Liver (tissue), 9 donors: ENCODE measurements around the gene RPSA. TPM values are rescaled to one million over a fixed set of nuclear protein-coding genes. Genes with fewer than 3 reads are reported as not detected.
"Not testable (repeated sequence)": the region's sequence is repeated elsewhere in the genome, so short reads cannot be mapped to it uniquely, and the experiment has no call there.

Experiments
- DNase-seq: peaks from one replicate; pipeline ENCODE4 v3.0.0-alpha.2; 2017; ENCODE audit warnings: low spot score
- H3K27ac ChIP-seq, 2 donors: one replicate each; pipeline ENCODE4 v1.7.0; 2013; ENCODE audit warnings: inconsistent platforms in 2 of 2, low read length in 2 of 2, control low read depth in 1 of 2, low read depth in 1 of 2, mild to moderate bottlenecking in 1 of 2
- H3K27me3 ChIP-seq, 4 donors: one replicate each; pipeline versions ENCODE4 v1.6.1 to v1.7.0; 2013; ENCODE audit warnings: low read length in 3 of 4, inconsistent platforms in 1 of 4, mild to moderate bottlenecking in 1 of 4, moderate library complexity in 1 of 4; ENCODE audit not compliant: control insufficient read depth in 4 of 4, insufficient read depth in 4 of 4
- H3K36me3 ChIP-seq, 4 donors: one replicate each; pipeline versions ENCODE4 v1.6.1 to v1.7.0; 2013; ENCODE audit warnings: low read length in 3 of 4, mild to moderate bottlenecking in 3 of 4, low read depth in 1 of 4, moderate library complexity in 1 of 4; ENCODE audit not compliant: control insufficient read depth in 4 of 4, insufficient read depth in 3 of 4
- H3K4me1 ChIP-seq, 4 donors: one replicate each; pipeline versions ENCODE4 v1.6.1 to v1.7.0; 2013; ENCODE audit warnings: low read length in 3 of 4, mild to moderate bottlenecking in 3 of 4, moderate library complexity in 1 of 4; ENCODE audit not compliant: control insufficient read depth in 4 of 4, insufficient read depth in 4 of 4
- H3K4me3 ChIP-seq, 3 donors: one replicate each; pipeline versions ENCODE4 v1.6.1 to v1.7.0; 2013; ENCODE audit warnings: low read length in 3 of 3, control low read depth in 1 of 3, low read depth in 1 of 3, mild to moderate bottlenecking in 1 of 3
- H3K9ac ChIP-seq, 2 donors: one replicate each; pipeline ENCODE4 v1.7.0; 2013; ENCODE audit warnings: low read length in 2 of 2, mild to moderate bottlenecking in 2 of 2, moderate library complexity in 2 of 2, control low read depth in 1 of 2, low read depth in 1 of 2
- H3K9me3 ChIP-seq, 4 donors: one replicate each; pipeline versions ENCODE4 v1.6.1 to v1.7.0; 2013; ENCODE audit warnings: low read length in 3 of 4; ENCODE audit not compliant: control insufficient read depth in 4 of 4
- ATF3 ChIP-seq: IDR thresholded peaks from 2 replicates; pipeline ENCODE4 v1.6.1; 2016; ENCODE audit warnings: antibody characterized with exemption
- HNF4A ChIP-seq, 2 donors: conservative IDR thresholded peaks; 2 replicates each; pipeline ENCODE4 v1.6.1; 2016; ENCODE audit warnings: antibody characterized with exemption in 2 of 2, mild to moderate bottlenecking in 2 of 2
- JUND ChIP-seq, 2 donors: IDR thresholded peaks; 2 replicates each; pipeline ENCODE4 v1.6.1; 2016; ENCODE audit warnings: antibody characterized with exemption in 2 of 2
- RAD21 ChIP-seq, 2 donors: IDR thresholded peaks; 2 replicates each; pipeline ENCODE4 v1.6.1; 2016; ENCODE audit warnings: antibody characterized with exemption in 2 of 2, mild to moderate bottlenecking in 2 of 2
- TAF1 ChIP-seq: conservative IDR thresholded peaks from 2 replicates; pipeline ENCODE4 v1.6.1; 2016; ENCODE audit warnings: antibody characterized with exemption, mild to moderate bottlenecking
- ZBTB33 ChIP-seq: IDR thresholded peaks from 2 replicates; pipeline ENCODE4 v1.6.1; 2016; ENCODE audit warnings: antibody characterized with exemption
- WGBS: extraction: QIAGEN DNeasy Blood & Tissue Kit; methylation state at CpG from one replicate; pipeline ENCODE4 v1.1.7; 2013; 5-methylcytosine and 5-hydroxymethylcytosine counted together
- polyA plus RNA-seq, 2 donors: library from polyadenylated mRNA; stranded (reverse) in 1 of 2; unstranded in 1 of 2; fragments of 200-250 nt in 1 of 2; fragments of >200 nt in 1 of 2; fragmentation: Nextera tagmentation in 1 of 2; extraction: Ambion mirVana in 1 of 2; gene quantifications; one replicate each; pipeline versions ENCODE4 v1.2.1 to v1.2.3, GENCODE V29; 2013 to 2015
- total RNA-seq, 2 donors: library from RNA; depleted of rRNA; stranded (reverse); fragments of >200 nt; gene quantifications; one replicate each; pipeline ENCODE4 v1.2.3, GENCODE V29; 2014
- TF ChIP-seq, protein P1 (sequence below): fragments of 150-350 bp; IDR thresholded peaks from 2 replicates; pipeline ENCODE4 v1.5.1; 2017; ENCODE audit warnings: improper control_type of control experiment, low read depth, low read length; ENCODE audit not compliant: missing input control
- donor health status: healthy.
- donor health status: healthy.
- donor health status: healthy.
- donor health status: healthy.
- donor health status: healthy.

Gene RPSA
- total and polyA plus RNA-seq, 4 donors, result 200 to 796 (median 443) TPM

DNA sequence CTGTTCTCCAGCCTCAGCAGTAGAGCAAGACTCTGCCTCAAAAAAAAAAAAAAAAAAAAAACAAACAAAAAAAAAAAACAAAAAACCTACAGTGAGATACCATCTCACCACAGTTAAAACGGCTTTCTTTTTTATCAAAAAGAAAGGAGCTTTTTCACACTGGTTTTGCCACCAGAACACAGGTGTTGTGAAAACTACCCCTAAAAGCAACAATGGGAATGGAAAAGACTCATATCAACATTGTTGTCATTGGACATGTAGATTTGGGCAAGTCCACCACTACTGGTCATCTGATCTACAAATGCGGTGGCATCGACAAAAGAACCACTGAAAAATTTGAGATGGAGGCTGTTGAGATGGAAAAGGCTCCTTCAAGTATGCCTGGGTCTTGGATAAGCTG, 48.2 kb upstream of the RPSA start:
- DNase-seq, result no peak
- WGBS, result 84% methylated on average over 3 of the region's 3 CpGs
- H3K9me3 ChIP-seq, result no peaks in the 10 kb centered on the region
- H3K27ac ChIP-seq, result no peak overlapping the region
- no peaks in the 10 kb centered on the region for H3K36me3 ChIP-seq
- no peak overlapping the region for H3K4me3 ChIP-seq
- H3K27me3 ChIP-seq, result no peaks in the 10 kb centered on the region
- peaks cover 0 to 2% (median 0%) of the 10 kb centered on the region in 4 donors for H3K4me1 ChIP-seq
- no peak for TF ChIP-seq TAF1
- no peak overlapping the region for H3K9ac ChIP-seq

- WGBS, result 81% methylated on average over 8 of the region's 8 CpGs
- TF ChIP-seq RAD21 (IDR thresholded peaks at IDR 0.05), result no peak
- TF ChIP-seq ATF3, result no peak
- H3K27ac ChIP-seq, result no peak overlapping the region
- no peaks in the 10 kb centered on the region for H3K27me3 ChIP-seq
- H3K4me1 ChIP-seq, result peaks cover 0 to 2% (median 0%) of the 10 kb centered on the region in 4 donors
- no peak overlapping the region for H3K9ac ChIP-seq
- no peaks in the 10 kb centered on the region for H3K9me3 ChIP-seq
- no peaks in the 10 kb centered on the region for H3K36me3 ChIP-seq
- DNase-seq, result no peak
- H3K4me3 ChIP-seq, result no peak overlapping the region
Observed at GRCh38 chr3:39361252-39361927, 45.1 kb upstream of the RPSA start.

- no peaks in the 10 kb centered on the region for H3K36me3 ChIP-seq
- DNase-seq, result no peak
- H3K27me3 ChIP-seq, result no peaks in the 10 kb centered on the region
- WGBS, result 76% methylated on average over 3 of the region's 3 CpGs
- H3K4me3 ChIP-seq, result no peak overlapping the region
- no peaks in the 10 kb centered on the region for H3K9me3 ChIP-seq
- no peak overlapping the region for H3K27ac ChIP-seq
- TF ChIP-seq JUND (IDR thresholded peaks at IDR 0.05), result no peak
- TF ChIP-seq HNF4A (conservative IDR thresholded peaks at IDR 0.05), result no peak
- TF ChIP-seq ZBTB33, result no peak
- no peak for TF ChIP-seq RAD21 (IDR thresholded peaks at IDR 0.05)
- no peak overlapping the region for H3K9ac ChIP-seq
- H3K4me1 ChIP-seq, result peaks cover 0 to 2% (median 0%) of the 10 kb centered on the region in 4 donors
Observed at GRCh38 chr3:39362192-39362591, 44.3 kb upstream of the RPSA start.

GRCh38 chr3:39362812-39363211, 43.7 kb upstream of the RPSA start:
- H3K36me3 ChIP-seq, result no peaks in the 10 kb centered on the region
- no peaks in the 10 kb centered on the region for H3K27me3 ChIP-seq
- TF ChIP-seq, protein P1, sequence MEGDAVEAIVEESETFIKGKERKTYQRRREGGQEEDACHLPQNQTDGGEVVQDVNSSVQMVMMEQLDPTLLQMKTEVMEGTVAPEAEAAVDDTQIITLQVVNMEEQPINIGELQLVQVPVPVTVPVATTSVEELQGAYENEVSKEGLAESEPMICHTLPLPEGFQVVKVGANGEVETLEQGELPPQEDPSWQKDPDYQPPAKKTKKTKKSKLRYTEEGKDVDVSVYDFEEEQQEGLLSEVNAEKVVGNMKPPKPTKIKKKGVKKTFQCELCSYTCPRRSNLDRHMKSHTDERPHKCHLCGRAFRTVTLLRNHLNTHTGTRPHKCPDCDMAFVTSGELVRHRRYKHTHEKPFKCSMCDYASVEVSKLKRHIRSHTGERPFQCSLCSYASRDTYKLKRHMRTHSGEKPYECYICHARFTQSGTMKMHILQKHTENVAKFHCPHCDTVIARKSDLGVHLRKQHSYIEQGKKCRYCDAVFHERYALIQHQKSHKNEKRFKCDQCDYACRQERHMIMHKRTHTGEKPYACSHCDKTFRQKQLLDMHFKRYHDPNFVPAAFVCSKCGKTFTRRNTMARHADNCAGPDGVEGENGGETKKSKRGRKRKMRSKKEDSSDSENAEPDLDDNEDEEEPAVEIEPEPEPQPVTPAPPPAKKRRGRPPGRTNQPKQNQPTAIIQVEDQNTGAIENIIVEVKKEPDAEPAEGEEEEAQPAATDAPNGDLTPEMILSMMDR, result no peak
- peaks cover 0 to 2% (median 0%) of the 10 kb centered on the region in 4 donors for H3K4me1 ChIP-seq
- no peak overlapping the region for H3K4me3 ChIP-seq
- no peak overlapping the region for H3K27ac ChIP-seq
- H3K9ac ChIP-seq, result no peak overlapping the region
- no peaks in the 10 kb centered on the region for H3K9me3 ChIP-seq
- no peak for DNase-seq
- 61% methylated on average over 2 of the region's 2 CpGs for WGBS

- H3K36me3 ChIP-seq, H3K4me3 ChIP-seq, H3K27me3 ChIP-seq, H3K4me1 ChIP-seq, DNase-seq, H3K27ac ChIP-seq, H3K9ac ChIP-seq, H3K9me3 ChIP-seq: not testable (repeated sequence)
- WGBS, result 94% methylated on average over 4 of the region's 4 CpGs
Observed at GRCh38 chr3:39370450-39370849, 36.1 kb upstream of the RPSA start.
